ENCODE measurements around the gene TMEM62. TPM values are rescaled to one million over a fixed set of nuclear protein-coding genes. Genes with fewer than 3 reads are reported as not detected.

TMEM62 gene
- 65.3 and 74.4 TPM in 2 replicates for total RNA-seq
- total RNA-seq (2013), result 53.1 TPM
- 18.6 and 24.4 TPM in 2 replicates for polyA plus RNA-seq
- polyA minus RNA-seq, result 48.4 and 60.0 TPM in 2 replicates

- peaks cover 8% of the 10 kb centered on the region for H3K9me3 Mint-ChIP-seq (ENCODE audit: insufficient read depth)
- DNase-seq (peak; percentile 91), ATAC-seq (ENCODE audit: low read depth) (peak; percentile 92)
- H3K4me3 ChIP-seq (ENCODE audit: control extremely low read depth in 1 of 5, extremely low read depth in 1 of 5, insufficient read depth in 1 of 5, low read depth in 2 of 5, low read length in 4 of 5), result peak within 1 kb of the TSS; percentile 59 to 91 (median 76)
- peaks cover 47% of the 10 kb centered on the region for H3K79me2 ChIP-seq (ENCODE audit: control insufficient read depth, insufficient read depth, low read length)
- H3K9me3 ChIP-seq (ENCODE audit: control extremely low read depth in 1 of 3, control insufficient read depth in 2 of 3, insufficient read depth in 1 of 3, low read length in 2 of 3), result peaks cover 0 to 2% (median 0%) of the 10 kb centered on the region in 3 donors
- peak within 1 kb of the TSS; percentile 94 for H3K27ac Mint-ChIP-seq
- peaks cover under 1 to 22% of the 10 kb centered on the region in 2 experiments for H3K36me3 ChIP-seq (replicated peaks in 1 of 2; ENCODE audit: control extremely low read depth in 1 of 2, control insufficient read depth in 1 of 2, extremely low read depth in 1 of 2, insufficient read depth in 2 of 2, low read length in 1 of 2)
- peaks cover 18 to 21% of the 10 kb centered on the region in 2 donors for H3K4me1 ChIP-seq (ENCODE audit: control insufficient read depth in 2 of 2, insufficient read depth in 2 of 2, low read length in 2 of 2)
- ChIA-PET POLR2A (interaction anchor here (2.1 to 2.3 kb wide), 2 partner anchors 15 to 27 kb away, joined by 7 to 10 read pairs; partner anchors contain the start of gene UBR1), CTCF (interaction anchor here (1.0 to 1.4 kb wide), 2 partner anchors 10 to 29 kb away, joined by 3 read pairs; no protein-coding TSS in a partner anchor)
- TF ChIP-seq CTCF (IDR thresholded peaks at IDR 0.05) (peak; percentile 27), EZH2 (IDR thresholded peaks at IDR 0.05; ENCODE audit: borderline replicate concordance, insufficient read depth, low read depth, low read length, poor library complexity, severe bottlenecking) (no peak)
- peak within 1 kb of the TSS; percentile 85 for H3K9ac ChIP-seq (ENCODE audit: low read length)
- no peaks in the 10 kb centered on the region for H3K27me3 Mint-ChIP-seq
- peaks cover 16% of the 10 kb centered on the region for H4K20me1 ChIP-seq (ENCODE audit: control insufficient read depth, insufficient read depth, low read length, poor library complexity, severe bottlenecking)
- H3K4me2 ChIP-seq (replicated peaks; ENCODE audit: low read depth, low read length, poor library complexity, severe bottlenecking), result peak within 1 kb of the TSS; percentile 78
- H3K4me3 Mint-ChIP-seq, result peak within 1 kb of the TSS; percentile 98
- H3K4me1 Mint-ChIP-seq, result peaks cover 24% of the 10 kb centered on the region
- peak within 1 kb of the TSS; percentile 47 to 85 for H3K27ac ChIP-seq (ENCODE audit: low read length in 2 of 2)
- H3K27me3 ChIP-seq (replicated peaks in 1 of 4; ENCODE audit: control extremely low read depth in 1 of 4, control insufficient read depth in 3 of 4, insufficient read depth in 4 of 4, low read length in 3 of 4), result no peaks in the 10 kb centered on the region
- peak within 1 kb of the TSS; percentile 77 for H2AFZ ChIP-seq (ENCODE audit: insufficient read depth, low read depth, low read length, poor library complexity, severe bottlenecking)
- intact Hi-C loops (cut with micrococcal nuclease), result loop anchor here (1.0 to 5.0 kb wide), 6 partner anchors 10 to 52 kb away; partner anchors contain the start of genes CCNDBP1 and UBR1
- under 1% methylated on average over 66 of the region's 66 CpGs for WGBS (ENCODE audit: insufficient coverage)
Observed at GRCh38 chr15:43133430-43134156, at the start of gene TMEM62. Gene TMEM62 (plus strand): TSS chr15:43133586. CDS start chr15:43133803, 217 bp downstream.

GRCh38 chr15:43085921-43086320, 47.5 kb upstream of the TMEM62 start:
- H3K27ac Mint-ChIP-seq, result no peak overlapping the region
- H3K4me2 ChIP-seq (replicated peaks; ENCODE audit: low read depth, low read length, poor library complexity, severe bottlenecking), result no peak overlapping the region
- H3K27me3 Mint-ChIP-seq, result no peaks in the 10 kb centered on the region
- H3K9me3 Mint-ChIP-seq (ENCODE audit: insufficient read depth), result no peaks in the 10 kb centered on the region
- intact Hi-C loops (cut with micrococcal nuclease), result loop anchor here (5.0 kb wide), 1 partner anchor 46 kb away; the partner anchor contains the start of gene TMEM62
- no peaks in the 10 kb centered on the region for H3K27me3 ChIP-seq (replicated peaks in 1 of 4; ENCODE audit: control extremely low read depth in 1 of 4, control insufficient read depth in 3 of 4, insufficient read depth in 4 of 4, low read length in 3 of 4)
- H4K20me1 ChIP-seq (ENCODE audit: control insufficient read depth, insufficient read depth, low read length, poor library complexity, severe bottlenecking), result no peaks in the 10 kb centered on the region
- H2AFZ ChIP-seq (ENCODE audit: insufficient read depth, low read depth, low read length, poor library complexity, severe bottlenecking), result no peak overlapping the region
- ATAC-seq (ENCODE audit: low read depth), result no peak
- H3K4me1 ChIP-seq (ENCODE audit: control insufficient read depth in 2 of 2, insufficient read depth in 2 of 2, low read length in 2 of 2), result no peaks in the 10 kb centered on the region
- no peak overlapping the region for H3K4me3 Mint-ChIP-seq
- peaks cover 40% of the 10 kb centered on the region for H3K79me2 ChIP-seq (ENCODE audit: control insufficient read depth, insufficient read depth, low read length)
- no peak overlapping the region for H3K9ac ChIP-seq (ENCODE audit: low read length)
- H3K9me3 ChIP-seq (ENCODE audit: control extremely low read depth in 1 of 3, control insufficient read depth in 2 of 3, insufficient read depth in 1 of 3, low read length in 2 of 3), result no peaks in the 10 kb centered on the region
- peaks cover 17% of the 10 kb centered on the region for H3K4me1 Mint-ChIP-seq
- TF ChIP-seq EZH2 (IDR thresholded peaks at IDR 0.05; ENCODE audit: borderline replicate concordance, insufficient read depth, low read depth, low read length, poor library complexity, severe bottlenecking) (no peak), CTCF (IDR thresholded peaks at IDR 0.05) (no peak)
- no peak for DNase-seq
- peaks cover 9 to 39% of the 10 kb centered on the region in 2 experiments for H3K36me3 ChIP-seq (replicated peaks in 1 of 2; ENCODE audit: control extremely low read depth in 1 of 2, control insufficient read depth in 1 of 2, extremely low read depth in 1 of 2, insufficient read depth in 2 of 2, low read length in 1 of 2)
- no peak overlapping the region for H3K27ac ChIP-seq (ENCODE audit: low read length in 2 of 2)
- ChIA-PET CTCF (interaction anchor here (0.6 kb wide), 1 partner anchor 118 kb away, joined by 3 read pairs; no protein-coding TSS in a partner anchor), POLR2A (interaction anchor here (0.7 kb wide), 1 partner anchor 23 kb away, joined by 3 read pairs; no protein-coding TSS in a partner anchor)
- H3K4me3 ChIP-seq (ENCODE audit: control extremely low read depth in 1 of 5, extremely low read depth in 1 of 5, insufficient read depth in 1 of 5, low read depth in 2 of 5, low read length in 4 of 5), result no peak overlapping the region

Measured in B cell (primary cell).